ENCODE measurements around the gene ENOX1.

- TF ChIP-seq MLX (CRISPR knock-in tag; IDR thresholded peaks at IDR 0.05) (no peak), CTCF (IDR thresholded peaks at IDR 0.05) (no peak), TP53 (CRISPR knock-in tag; IDR thresholded peaks at IDR 0.05) (no peak), NFATC4 (CRISPR knock-in tag; IDR thresholded peaks at IDR 0.05) (no peak), TEAD4 (CRISPR knock-in tag; IDR thresholded peaks at IDR 0.05) (no peak), PREB (CRISPR knock-in tag; IDR thresholded peaks at IDR 0.05; ENCODE audit: borderline replicate concordance) (no peak), SP1 (CRISPR knock-in tag; conservative IDR thresholded peaks at IDR 0.05) (no peak)
Observed at GRCh38 chr13:43650882-43651281, 135.9 kb downstream of the ENOX1 start.
